Neural cell (in vitro differentiated cells): ENCODE measurements around the gene MEGF9.

Experiments
- EP300 ChIP-seq: fragments of 450-650 bp; conservative IDR thresholded peaks from 2 replicates; pipeline ENCODE4 v1.6.1; 2014; ENCODE audit warnings: antibody characterized with exemption, mild to moderate bottlenecking, moderate library complexity; ENCODE audit not compliant: poor library complexity, severe bottlenecking
- POLR2AphosphoS5 ChIP-seq: IDR thresholded peaks from 2 replicates; pipeline ENCODE4 v1.6.1; 2012
- TF ChIP-seq, protein P1 (sequence below): fragments of 450-650 bp; IDR thresholded peaks from 2 replicates; pipeline ENCODE4 v1.5.1; 2014; ENCODE audit warnings: antibody characterized with exemption, mild to moderate bottlenecking, moderate library complexity; ENCODE audit not compliant: poor library complexity, severe bottlenecking

DNA sequence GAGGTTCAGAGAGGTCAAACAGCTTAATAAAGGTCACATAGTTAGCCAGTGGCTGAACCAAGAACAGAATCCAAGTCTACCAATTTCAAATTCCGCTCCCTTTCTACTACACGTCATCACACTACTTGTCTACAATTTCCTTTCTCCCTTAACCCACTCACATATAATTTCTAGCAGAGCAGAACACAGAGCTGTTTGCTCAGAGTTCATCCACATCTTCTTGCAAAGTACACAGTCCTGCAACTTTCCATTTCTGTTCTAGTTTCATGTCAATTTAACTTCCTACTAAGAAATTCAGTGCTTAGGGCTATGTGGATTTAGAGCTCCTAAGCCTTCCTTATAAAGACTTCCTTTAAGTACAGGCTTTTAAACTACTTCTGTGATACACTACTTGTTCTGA, 61.3 kb downstream of the MEGF9 start:
- no peak for TF ChIP-seq EP300
- no peak for TF ChIP-seq POLR2AphosphoS5
- TF ChIP-seq, protein P1, sequence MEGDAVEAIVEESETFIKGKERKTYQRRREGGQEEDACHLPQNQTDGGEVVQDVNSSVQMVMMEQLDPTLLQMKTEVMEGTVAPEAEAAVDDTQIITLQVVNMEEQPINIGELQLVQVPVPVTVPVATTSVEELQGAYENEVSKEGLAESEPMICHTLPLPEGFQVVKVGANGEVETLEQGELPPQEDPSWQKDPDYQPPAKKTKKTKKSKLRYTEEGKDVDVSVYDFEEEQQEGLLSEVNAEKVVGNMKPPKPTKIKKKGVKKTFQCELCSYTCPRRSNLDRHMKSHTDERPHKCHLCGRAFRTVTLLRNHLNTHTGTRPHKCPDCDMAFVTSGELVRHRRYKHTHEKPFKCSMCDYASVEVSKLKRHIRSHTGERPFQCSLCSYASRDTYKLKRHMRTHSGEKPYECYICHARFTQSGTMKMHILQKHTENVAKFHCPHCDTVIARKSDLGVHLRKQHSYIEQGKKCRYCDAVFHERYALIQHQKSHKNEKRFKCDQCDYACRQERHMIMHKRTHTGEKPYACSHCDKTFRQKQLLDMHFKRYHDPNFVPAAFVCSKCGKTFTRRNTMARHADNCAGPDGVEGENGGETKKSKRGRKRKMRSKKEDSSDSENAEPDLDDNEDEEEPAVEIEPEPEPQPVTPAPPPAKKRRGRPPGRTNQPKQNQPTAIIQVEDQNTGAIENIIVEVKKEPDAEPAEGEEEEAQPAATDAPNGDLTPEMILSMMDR, result no peak
